GM23338 (cell line): ENCODE results near the gene AASDHPPT. TPM values are rescaled to one million over a fixed set of nuclear protein-coding genes. Genes with fewer than 3 reads are reported as not detected.

Experiments used
- ATAC-seq: fragments of 200-7000 bp; cut with Tn5 transposase; 3 replicates; pipeline ENCODE4 v1.9.1; 2020
- DNase-seq: peaks from one replicate; pipeline ENCODE4 v3.0.0-alpha.2; 2015; ENCODE audit warnings: low spot score
- H2AFZ ChIP-seq: fragments of 200-600 bp; sonication (generic); 2 replicates; pipeline ENCODE4 v1.8.0; 2016; ENCODE audit warnings: antibody characterized with exemption, mild to moderate bottlenecking, moderate library complexity
- H3F3A ChIP-seq: fragments of 200-600 bp; sonication (generic); replicated peaks from 2 replicates; pipeline ENCODE4 v1.8.0; 2017; ENCODE audit warnings: antibody characterized with exemption, mixed run types, low read depth
- H3K27ac ChIP-seq: fragments of 200-600 bp; sonication (generic); 2 replicates; pipeline ENCODE4 v1.6.1; 2016; ENCODE audit warnings: low read depth
- H3K27me3 ChIP-seq: fragments of 200-600 bp; sonication (generic); 2 replicates; pipeline ENCODE4 v1.8.0; 2016; ENCODE audit warnings: mild to moderate bottlenecking, mixed run types, moderate library complexity; ENCODE audit not compliant: insufficient read depth
- H3K36me3 ChIP-seq: fragments of 200-600 bp; sonication (generic); 2 replicates; pipeline ENCODE4 v1.8.0; 2016; ENCODE audit warnings: mild to moderate bottlenecking; ENCODE audit not compliant: insufficient read depth
- H3K4me1 ChIP-seq: fragments of 200-600 bp; sonication (generic); 2 replicates; pipeline ENCODE4 v1.8.0; 2016; ENCODE audit warnings: mild to moderate bottlenecking, moderate library complexity; ENCODE audit not compliant: insufficient read depth
- H3K4me2 ChIP-seq: fragments of 200-600 bp; sonication (generic); 2 replicates; pipeline ENCODE4 v1.7.1; 2017; ENCODE audit warnings: mixed run types
- H3K4me3 ChIP-seq: fragments of 200-600 bp; sonication (generic); 2 replicates; pipeline ENCODE4 v1.6.1; 2016; ENCODE audit warnings: mixed run types
- H3K79me2 ChIP-seq: fragments of 200-600 bp; sonication (generic); replicated peaks from 2 replicates; pipeline ENCODE4 v1.8.0; 2017; ENCODE audit warnings: mild to moderate bottlenecking; ENCODE audit not compliant: insufficient read depth
- H3K9me2 ChIP-seq: fragments of 200-600 bp; sonication (generic); 2 replicates; pipeline ENCODE4 v1.8.0; 2017; ENCODE audit not compliant: insufficient read depth
- H4K20me1 ChIP-seq: fragments of 200-600 bp; sonication (generic); replicated peaks from 2 replicates; pipeline ENCODE4 v1.8.0; 2017; ENCODE audit warnings: mild to moderate bottlenecking; ENCODE audit not compliant: insufficient read depth
- H3K27ac Mint-ChIP-seq: 2 replicates; pipeline ENCODE4 v1.8.0; 2020; ENCODE audit warnings: inconsistent platforms, mild to moderate bottlenecking, moderate library complexity, mixed read lengths
- H3K27me3 Mint-ChIP-seq: 3 replicates; pipeline ENCODE4 v1.8.0; 2022; ENCODE audit warnings: low read depth, mild to moderate bottlenecking, moderate library complexity, mixed read lengths, inconsistent platforms; ENCODE audit not compliant: insufficient read depth, poor library complexity
- H3K36me3 Mint-ChIP-seq: 3 replicates; pipeline ENCODE4 v1.8.0; 2021; ENCODE audit warnings: low read depth, mild to moderate bottlenecking, inconsistent platforms, moderate library complexity, mixed read lengths
- H3K4me1 Mint-ChIP-seq: 3 replicates; pipeline ENCODE4 v1.8.0; 2020; ENCODE audit warnings: mild to moderate bottlenecking, inconsistent platforms, mixed read lengths
- H3K4me3 Mint-ChIP-seq: 3 replicates; pipeline ENCODE4 v1.8.0; 2021; ENCODE audit warnings: moderate library complexity, mild to moderate bottlenecking, inconsistent platforms, mixed read lengths
- H3K9me3 Mint-ChIP-seq: 3 replicates; pipeline ENCODE4 v1.8.0; 2020; ENCODE audit warnings: moderate library complexity, mild to moderate bottlenecking, inconsistent platforms, mixed read lengths
- CREB1 ChIP-seq: fragments of 250-450 bp; sonication (Bioruptor Pico); IDR thresholded peaks from 2 replicates; pipeline ENCODE4 v1.5.0; 2020; ENCODE audit warnings: low read depth, mild to moderate bottlenecking, moderate library complexity
- ETS1 ChIP-seq: IDR thresholded peaks from 2 replicates; pipeline ENCODE4 v1.6.1; 2016; ENCODE audit warnings: antibody characterized with exemption
- NANOG ChIP-seq: IDR thresholded peaks from 2 replicates; pipeline ENCODE4 v1.6.1; 2016; ENCODE audit warnings: antibody characterized with exemption, borderline replicate concordance
- REST ChIP-seq: IDR thresholded peaks from one replicate; pipeline ENCODE4 v1.6.1; 2018; ENCODE audit warnings: antibody characterized with exemption; ENCODE audit not compliant: unreplicated experiment
- ZNF462 ChIP-seq: fragments of 250-450 bp; sonication (Bioruptor Pico); IDR thresholded peaks from 2 replicates; pipeline ENCODE4 v1.5.0; 2020; ENCODE audit warnings: mild to moderate bottlenecking, moderate library complexity
- polyA plus RNA-seq: library from polyadenylated mRNA; unstranded; fragments of >200 nt; fragmentation: Nextera tagmentation; extraction: Ambion mirVana; gene quantifications from 2 replicates; pipeline ENCODE4 v1.2.1, GENCODE V29; 2016
- total RNA-seq: library from RNA; depleted of rRNA; stranded (reverse); fragments of >200 nt; shearing (Covaris generic); gene quantifications from 2 replicates; pipeline ENCODE4 v1.2.3, GENCODE V29; 2014

The AASDHPPT gene
- total and polyA plus RNA-seq, 2 experiments from 2014 or later: 49.0 to 62.3 TPM

GRCh38 chr11:106128740-106129139 lies 51.3 kb downstream of the AASDHPPT start:
- Mint-ChIP-seq H3K4me1 (peaks cover 4% of the 10 kb centered on the region), H3K4me3 (no peak overlapping the region), H3K9me3 (no peaks in the 10 kb centered on the region), H3K27ac (no peak overlapping the region), H3K27me3 (no peaks in the 10 kb centered on the region), H3K36me3 (no peaks in the 10 kb centered on the region)
- Histone ChIP-seq H3K4me2 (no peak overlapping the region), H3K9me2 (no peaks in the 10 kb centered on the region), H3K27ac (no peak overlapping the region), H3K4me1 (peaks cover 14% of the 10 kb centered on the region), H3K27me3 (no peaks in the 10 kb centered on the region), H4K20me1 (no peaks in the 10 kb centered on the region), H3F3A (no peaks in the 10 kb centered on the region), H3K79me2 (no peaks in the 10 kb centered on the region), H3K36me3 (no peaks in the 10 kb centered on the region), H2AFZ (no peak overlapping the region), H3K4me3 (no peak overlapping the region)
- no peak for ATAC-seq
- TF ChIP-seq ZNF462 (CRISPR knock-in tag): no peak
- no peak for TF ChIP-seq REST
- no peak for TF ChIP-seq ETS1
- TF ChIP-seq NANOG: no peak
- no peak for TF ChIP-seq CREB1 (CRISPR knock-in tag)
- DNase-seq: no peak
